Activated T-helper 1 cell treated with anti-CD3 and anti-CD28 coated beads, Interleukin-2, amount 50 U/mL, for 16 hours (primary cell): ENCODE data around the gene PVALB.

Experiments
- DNase-seq, 2 donors: peaks; one replicate each; pipeline ENCODE4 v3.0.0-alpha.2; 2020; ENCODE audit warnings: low read depth in 1 of 2, low spot score in 1 of 2

The PVALB gene

GRCh38 chr22:36814801-36815200 is 2.0 kb downstream of the PVALB start:
- DNase-seq, result no peak

- no peak for DNase-seq
These were observed 5.6 kb downstream of the PVALB start for GRCh38 chr22:36811094-36811800.

GRCh38 chr22:36809351-36809750 is 7.5 kb downstream of the PVALB start:
- no peak for DNase-seq

DNA sequence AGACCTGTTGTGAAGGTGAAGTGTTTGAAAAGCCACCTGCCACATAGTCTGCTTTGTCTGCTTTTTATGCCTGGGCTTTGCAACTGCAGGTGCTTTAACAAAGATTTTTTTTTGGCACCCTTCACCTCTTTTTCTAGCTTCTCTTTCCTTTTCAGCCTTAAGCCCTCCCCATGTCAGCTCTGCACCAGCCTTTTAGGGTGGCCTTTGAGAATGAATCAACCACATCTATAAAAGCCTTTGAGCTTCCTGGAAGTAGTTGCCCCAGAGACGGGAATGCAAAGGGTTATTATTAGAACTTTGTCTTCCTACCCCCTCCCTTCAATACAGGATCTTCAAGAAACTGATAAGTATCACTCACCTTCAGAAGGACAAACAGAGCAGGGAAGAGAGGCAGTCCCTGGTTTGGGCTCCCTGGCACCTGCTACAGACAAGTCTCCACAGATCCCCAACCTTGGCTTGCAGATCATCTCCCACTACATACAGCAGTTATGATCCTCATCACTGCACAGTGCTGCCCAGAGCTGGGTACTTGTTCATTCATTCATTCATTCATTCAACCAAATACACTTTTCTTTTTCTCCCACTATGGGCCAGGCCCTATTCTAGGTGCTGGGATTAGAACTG is 8.0 kb downstream of the PVALB start:
- DNase-seq, result no peak

DNA sequence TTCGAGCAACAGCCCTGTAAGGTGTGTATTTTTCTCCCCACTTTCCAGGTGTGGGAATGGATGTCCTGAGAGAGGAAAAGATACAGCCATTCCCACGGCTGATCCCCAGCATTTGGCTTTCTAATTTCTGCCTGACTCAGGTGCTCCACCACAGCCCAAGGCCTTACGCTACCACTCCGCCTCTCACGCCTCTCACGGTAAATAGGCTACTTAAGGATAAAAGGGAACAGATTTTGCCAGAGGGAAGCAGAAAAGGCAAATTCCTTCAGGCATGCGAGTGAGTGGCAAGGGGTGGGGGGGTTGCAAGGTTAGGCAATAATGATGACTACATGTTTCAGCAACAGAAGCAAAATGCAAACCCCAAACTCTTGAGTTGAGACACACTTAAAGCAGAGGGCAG is 9.2 kb downstream of the PVALB start:
- no peak for DNase-seq

DNA sequence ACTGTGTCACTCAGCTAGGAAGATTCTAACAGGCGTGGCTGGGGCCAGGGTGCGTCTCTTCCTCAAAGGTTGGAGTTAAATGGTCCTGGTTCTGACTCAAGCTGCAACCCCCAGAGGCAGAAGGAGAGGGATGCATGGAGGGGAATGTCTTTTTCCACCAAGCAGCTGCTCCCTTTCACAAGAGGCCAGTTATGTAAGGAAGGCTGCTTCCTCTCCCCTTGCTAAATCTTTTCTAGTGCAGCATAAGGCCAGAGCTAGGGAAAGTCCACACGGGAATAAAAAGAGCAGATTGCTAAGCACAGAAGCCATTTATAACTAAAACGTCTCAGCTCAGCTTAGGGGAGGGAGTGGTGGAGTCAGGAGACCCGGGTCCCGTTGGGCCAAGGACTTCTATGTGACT is 10.0 kb downstream of the PVALB start:
- DNase-seq, result no peak

- DNase-seq, result no peak
These were observed 13.5 kb downstream of the PVALB start for GRCh38 chr22:36803358-36803757.

GRCh38 chr22:36798674-36799066 is 18.2 kb downstream of the PVALB start:
- no peak for DNase-seq

DNA sequence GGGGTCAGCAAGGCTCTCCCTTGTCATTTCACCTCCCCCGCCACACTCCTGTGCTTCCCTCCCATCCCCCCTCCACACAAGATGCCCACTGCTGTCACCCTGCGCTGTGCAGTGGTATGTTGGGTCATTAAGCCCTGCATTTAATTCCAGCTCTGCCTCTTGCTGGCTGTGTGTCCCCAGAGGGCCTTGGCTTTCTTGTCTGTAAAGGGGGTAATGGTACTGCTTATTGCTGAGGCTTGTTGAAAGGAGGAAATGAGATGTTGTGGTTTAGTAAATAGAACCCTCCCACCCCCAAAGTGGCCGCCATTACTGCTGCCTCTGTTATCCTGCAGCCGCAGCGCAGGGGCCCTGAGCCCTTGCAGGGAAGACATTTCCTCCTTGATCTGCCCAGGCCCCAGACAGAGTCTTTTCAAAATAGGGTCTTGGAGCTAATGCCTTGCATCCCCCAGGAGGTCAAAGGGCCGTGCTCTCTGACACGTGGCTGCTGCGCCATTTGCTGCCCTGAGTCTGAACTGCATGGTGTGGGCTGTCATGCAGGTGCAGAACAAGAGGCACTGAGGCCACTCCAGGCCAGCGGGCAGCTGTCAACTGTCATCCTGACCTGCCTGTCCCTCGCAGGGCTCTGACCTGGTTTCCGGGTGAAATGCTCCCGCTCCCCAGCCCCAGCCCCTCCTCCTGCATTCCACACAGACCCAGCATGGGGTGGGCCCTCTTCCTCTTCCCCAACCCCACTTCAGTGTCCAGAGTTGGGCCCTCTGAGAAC is 18.7 kb downstream of the PVALB start:
- DNase-seq, result no peak

- no peak for DNase-seq
These were observed 19.5 kb downstream of the PVALB start for GRCh38 chr22:36797374-36797773.

- no peak for DNase-seq
These were observed 20.2 kb downstream of the PVALB start for GRCh38 chr22:36796552-36797175.

GRCh38 chr22:36795633-36796032 is 21.2 kb downstream of the PVALB start:
- DNase-seq, result no peak

DNA sequence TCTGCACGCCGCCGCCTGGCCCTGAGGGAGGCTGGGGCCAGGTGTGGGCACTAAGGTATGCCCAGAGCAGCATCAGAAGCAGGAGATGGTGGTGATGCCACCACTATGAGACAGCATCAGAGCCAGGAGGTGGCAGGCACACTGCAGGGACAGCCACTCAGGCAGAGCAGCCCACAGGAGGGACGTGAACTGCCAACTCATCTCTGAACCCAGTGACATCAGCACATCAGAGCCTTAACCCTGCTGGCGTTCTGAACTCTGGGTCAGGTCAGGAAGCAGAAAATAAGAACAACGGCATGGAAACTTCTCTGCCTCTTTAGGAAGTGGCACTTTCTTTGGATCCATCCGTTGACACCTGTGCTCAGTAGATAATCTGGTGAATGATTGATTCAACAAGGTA is 26.2 kb downstream of the PVALB start:
- DNase-seq, result no peak

GRCh38 chr22:36787204-36787988 is 29.4 kb downstream of the PVALB start:
- no peak for DNase-seq

- DNase-seq, result no peak
These were observed 33.1 kb downstream of the PVALB start for GRCh38 chr22:36783743-36784142.

- peak; percentile 80 for DNase-seq
These were observed 34.9 kb downstream of the PVALB start for GRCh38 chr22:36781656-36782627.

DNA sequence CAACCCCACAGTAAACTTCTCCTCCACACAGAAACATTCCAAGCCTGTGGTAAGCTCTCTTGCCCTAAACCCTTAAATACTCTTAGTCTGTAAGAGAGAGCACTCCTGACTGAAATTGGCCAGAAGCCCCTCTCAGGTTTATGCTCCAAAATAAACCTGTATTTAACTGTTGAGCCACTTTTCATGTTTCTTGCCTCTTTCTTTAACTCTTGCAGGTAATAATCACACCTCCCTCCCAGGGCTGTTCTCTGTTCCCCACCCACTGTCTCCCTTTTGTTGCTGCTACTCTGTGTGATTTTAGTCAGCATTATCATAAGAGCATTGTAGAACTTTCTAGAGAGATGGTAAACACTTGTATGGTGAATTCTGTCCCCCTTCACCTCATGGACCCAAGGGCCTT is 38.8 kb downstream of the PVALB start:
- no peak for DNase-seq

GRCh38 chr22:36776722-36777121 is 40.1 kb downstream of the PVALB start:
- no peak for DNase-seq

DNA sequence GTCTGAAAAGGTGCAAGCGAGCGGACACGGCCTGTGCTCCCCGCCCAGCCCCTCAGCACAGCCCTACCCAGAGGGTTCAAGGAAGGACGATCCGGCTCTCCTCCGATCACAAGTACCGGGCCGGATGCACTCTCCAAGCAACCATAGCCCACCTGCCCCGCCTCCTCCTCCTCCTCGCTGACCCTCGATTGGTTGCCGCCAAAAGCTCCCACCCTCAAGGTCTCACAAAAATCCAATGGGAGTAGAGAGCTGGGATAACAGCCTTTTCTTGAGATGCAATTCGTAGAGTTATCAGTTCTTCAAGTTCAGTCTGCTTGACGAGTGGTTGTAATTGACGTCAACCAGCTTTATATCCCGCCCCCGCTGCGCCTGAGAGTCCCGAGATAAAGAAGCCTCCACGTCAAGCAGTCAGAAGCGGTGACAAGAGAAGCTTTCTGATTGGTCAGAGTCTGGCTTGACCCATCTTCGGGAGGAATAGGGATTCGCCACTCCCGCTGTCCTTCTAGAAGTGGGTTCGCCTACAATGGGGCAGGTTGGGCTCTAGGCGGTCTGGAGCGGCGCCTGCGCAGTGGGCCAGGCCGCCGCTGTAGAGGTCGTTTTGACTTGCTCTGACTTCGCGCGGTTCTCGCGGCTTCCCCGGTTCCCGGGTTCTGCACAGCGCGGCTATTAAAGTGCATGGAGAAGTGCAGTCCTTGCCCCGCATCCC is 40.7 kb downstream of the PVALB start, which contains the start of gene IFT27:
TSS of gene IFT27 (minus strand) at position 156 of the 706 bp plus-strand sequence. CDS start 412 bp downstream, outside the sequence.
- DNase-seq, result peak; percentile 89 to 92
